ENCODE results near the gene NR2C2AP.

- no peak for TF ChIP-seq FOXK2 (IDR thresholded peaks at IDR 0.05)
- TF ChIP-seq TARDBP (IDR thresholded peaks at IDR 0.05): no peak
- no peak for TF ChIP-seq LEF1 (IDR thresholded peaks at IDR 0.05; ENCODE audit: borderline replicate concordance)
- no peak for TF ChIP-seq ELF4 (IDR thresholded peaks at IDR 0.05)
- no peak for TF ChIP-seq BHLHE40 (IDR thresholded peaks at IDR 0.05; ENCODE audit: borderline replicate concordance)
- no peak for TF ChIP-seq SP1 (IDR thresholded peaks at IDR 0.05)
- TF ChIP-seq FOXM1 (IDR thresholded peaks at IDR 0.05; ENCODE audit: borderline replicate concordance): no peak
- TF ChIP-seq HDGF (IDR thresholded peaks at IDR 0.05; ENCODE audit: borderline replicate concordance): no peak
- TF ChIP-seq ZNF384 (IDR thresholded peaks at IDR 0.05): no peak
- no peak for TF ChIP-seq L3MBTL2 (conservative IDR thresholded peaks at IDR 0.05)
Observed at GRCh38 chr19:19250196-19250801, 47.1 kb upstream of the NR2C2AP start.

Measured in HEK293T (cell line).